ENCODE data around the gene INTS3. TPM values are rescaled to one million over a fixed set of nuclear protein-coding genes. Genes with fewer than 3 reads are reported as not detected.
A peak's percentile ranks its signal among the peaks of the same experiment; 100 is the strongest.

The INTS3 gene
- total and polyA plus RNA-seq, 7 donors = 11.3 to 29.0 (median 22.1) TPM

GRCh38 chr1:153805042-153805745 is 77.3 kb downstream of the INTS3 start:
- H3K27ac ChIP-seq = no peak overlapping the region

GRCh38 chr1:153805886-153806719 is 78.3 kb downstream of the INTS3 start:
- Histone ChIP-seq H3K27ac (no peak overlapping the region), H3K9me3 (no peaks in the 10 kb centered on the region), H3K4me1 (peaks cover 5% of the 10 kb centered on the region), H3K4me3 (no peak overlapping the region), H3K36me3 (ENCODE audit: insufficient read depth in 1 of 2, low read depth in 1 of 2) (peaks cover 3 to 48% of the 10 kb centered on the region in 2 donors), H3K27me3 (ENCODE audit: insufficient read depth in 3 of 3, low read length in 2 of 3) (no peaks in the 10 kb centered on the region)
- peak in 1 of 2 donors; percentile 14 for DNase-seq
- 75 to 88% (median 77%) methylated on average over 11 of the region's 11 CpGs for WGBS, 3 donors
- no peak for TF ChIP-seq CTCF (IDR thresholded peaks at IDR 0.05)
- intact Hi-C loops (cut with DNase I) = loop anchor here in 1 of 2 donors (10.0 kb wide), 1 partner anchor 459 kb away; no protein-coding TSS in a partner anchor
- ATAC-seq = peak in 1 of 4 donors; percentile 11

More at GRCh38 chr1:153805042-153805745, 77.3 kb downstream of the INTS3 start:
- peaks cover 5% of the 10 kb centered on the region for H3K4me1 ChIP-seq
- H3K27me3 ChIP-seq (ENCODE audit: insufficient read depth in 3 of 3, low read length in 2 of 3) = no peaks in the 10 kb centered on the region
- intact Hi-C loops (cut with DNase I) = loop anchor here in 1 of 2 donors (10.0 kb wide), 1 partner anchor 460 kb away; no protein-coding TSS in a partner anchor
- ATAC-seq (peak; percentile 62 to 88 (median 82)), DNase-seq (peak; percentile 34 to 71)
- TF ChIP-seq CTCF (IDR thresholded peaks at IDR 0.05) = no peak
- H3K4me3 ChIP-seq = no peak overlapping the region
- H3K36me3 ChIP-seq (ENCODE audit: insufficient read depth in 1 of 2, low read depth in 1 of 2) = peaks cover 3 to 39% of the 10 kb centered on the region in 2 donors
- WGBS, 3 donors = 53 to 66% (median 54%) methylated on average over 5 of the region's 5 CpGs
- H3K9me3 ChIP-seq = no peaks in the 10 kb centered on the region

GRCh38 chr1:153816283-153816889 is 88.5 kb downstream of the INTS3 start:
- no peaks in the 10 kb centered on the region for H3K9me3 ChIP-seq
- H3K27ac ChIP-seq = peak overlapping the region; percentile 65
- peaks cover 9 to 81% of the 10 kb centered on the region in 2 donors for H3K36me3 ChIP-seq (ENCODE audit: insufficient read depth in 1 of 2, low read depth in 1 of 2)
- H3K4me1 ChIP-seq = no peaks in the 10 kb centered on the region
- intact Hi-C loops (cut with DNase I) = no loop called here
- WGBS, 3 donors = 46 to 77% (median 53%) methylated on average over 13 of the region's 13 CpGs
- H3K27me3 ChIP-seq (ENCODE audit: insufficient read depth in 3 of 3, low read length in 2 of 3) = no peaks in the 10 kb centered on the region
- DNase-seq (peak in 1 of 2 donors; percentile 39), ATAC-seq (peak; percentile 55 to 76 (median 74))
- no peak for TF ChIP-seq CTCF (IDR thresholded peaks at IDR 0.05)
- H3K4me3 ChIP-seq = no peak overlapping the region

GRCh38 chr1:153818876-153819275 is 91.0 kb downstream of the INTS3 start:
- intact Hi-C loops (cut with DNase I) = no loop called here
- ATAC-seq (no peak), DNase-seq (no peak)
- Histone ChIP-seq H3K9me3 (no peaks in the 10 kb centered on the region), H3K27ac (no peak overlapping the region), H3K4me1 (no peaks in the 10 kb centered on the region), H3K36me3 (ENCODE audit: insufficient read depth in 1 of 2, low read depth in 1 of 2) (peaks cover 4 to 56% of the 10 kb centered on the region in 2 donors), H3K27me3 (ENCODE audit: insufficient read depth in 3 of 3, low read length in 2 of 3) (no peaks in the 10 kb centered on the region), H3K4me3 (no peak overlapping the region)
- WGBS, 3 donors = 87 to 90% (median 89%) methylated on average over 2 of the region's 2 CpGs
- TF ChIP-seq CTCF (IDR thresholded peaks at IDR 0.05) = no peak

Other genes with a start within 250 kb of the INTS3 start
- 100 to 1,000 TPM in 3 of 4 donors, 10 to 100 TPM in 1; 78.5 to 420 (median 150) TPM for gene S100A6, start 192.1 kb upstream of the INTS3 start, total RNA-seq
- gene S100A6, start 192.1 kb upstream of the INTS3 start, polyA plus RNA-seq = 100 to 1,000 TPM; 295 to 506 (median 467) TPM
- not detected for gene S100A5, start 187.1 kb upstream of the INTS3 start, total RNA-seq
- not detected for gene S100A5, start 187.1 kb upstream of the INTS3 start, polyA plus RNA-seq
- gene S100A4, start 182.2 kb upstream of the INTS3 start, total RNA-seq = 10 to 100 TPM; 27.0 to 54.7 (median 47.3) TPM
- gene S100A4, start 182.2 kb upstream of the INTS3 start, polyA plus RNA-seq = 100 to 1,000 TPM in 1 of 3 donors, 10 to 100 TPM in 2; 75.2 to 155 (median 83.6) TPM
- gene S100A3, start 178.8 kb upstream of the INTS3 start, total RNA-seq = 1 to 10 TPM in 2 of 4 donors, under 1 TPM in 2; 0.34 to 5.5 (median 0.86) TPM
- 1 to 10 TPM in 2 of 3 donors, under 1 TPM in 1; 0.77 to 6.6 (median 3.4) TPM for gene S100A3, start 178.8 kb upstream of the INTS3 start, polyA plus RNA-seq
- 1 to 10 TPM in 3 of 4 donors, under 1 TPM in 1; 0.86 to 10.0 (median 1.1) TPM for gene S100A2, start 162.2 kb upstream of the INTS3 start, total RNA-seq
- gene S100A2, start 162.2 kb upstream of the INTS3 start, polyA plus RNA-seq = 10 to 100 TPM in 1 of 3 donors, 1 to 10 TPM in 2; 1.1 to 15.4 (median 2.1) TPM
- gene S100A16, start 114.9 kb upstream of the INTS3 start, total RNA-seq = 10 to 100 TPM; 23.3 to 57.2 (median 38.3) TPM
- 100 to 1,000 TPM in 1 of 3 donors, 10 to 100 TPM in 2; 23.5 to 251 (median 38.1) TPM for gene S100A16, start 114.9 kb upstream of the INTS3 start, polyA plus RNA-seq
- under 1 TPM in 1 of 4 donors, not detected in 3; 0.22 TPM for gene S100A14, start 111.7 kb upstream of the INTS3 start, total RNA-seq
- under 1 TPM; 0.38 to 0.48 (median 0.39) TPM for gene S100A14, start 111.7 kb upstream of the INTS3 start, polyA plus RNA-seq
- gene S100A13, start 100.5 kb upstream of the INTS3 start, total RNA-seq = 100 to 1,000 TPM in 2 of 4 donors, 10 to 100 TPM in 2; 72.4 to 199 (median 106) TPM
- 100 to 1,000 TPM in 2 of 3 donors, 10 to 100 TPM in 1; 79.6 to 159 (median 133) TPM for gene S100A13, start 100.5 kb upstream of the INTS3 start, polyA plus RNA-seq
- 1,000 to 10,000 TPM in 3 of 4 donors, 100 to 1,000 TPM in 1; 785 to 1,205 (median 1,028) TPM for gene S100A1, start 99.6 kb upstream of the INTS3 start, total RNA-seq
- gene S100A1, start 99.6 kb upstream of the INTS3 start, polyA plus RNA-seq = 1,000 to 10,000 TPM in 1 of 3 donors, 100 to 1,000 TPM in 2; 370 to 1,423 (median 918) TPM
- gene CHTOP, start 94.0 kb upstream of the INTS3 start, total RNA-seq = 10 to 100 TPM; 71.1 to 87.7 (median 80.2) TPM
- gene CHTOP, start 94.0 kb upstream of the INTS3 start, polyA plus RNA-seq = 100 to 1,000 TPM in 2 of 3 donors, 10 to 100 TPM in 1; 88.3 to 122 (median 111) TPM
- gene SNAPIN, start 69.3 kb upstream of the INTS3 start, total RNA-seq = 10 to 100 TPM; 53.9 to 72.0 (median 58.5) TPM
- 100 to 1,000 TPM in 1 of 3 donors, 10 to 100 TPM in 2; 51.7 to 102 (median 60.4) TPM for gene SNAPIN, start 69.3 kb upstream of the INTS3 start, polyA plus RNA-seq
- 100 to 1,000 TPM in 1 of 4 donors, 10 to 100 TPM in 3; 71.7 to 102 (median 98.2) TPM for gene ILF2, start 57.1 kb upstream of the INTS3 start, total RNA-seq
- gene ILF2, start 57.1 kb upstream of the INTS3 start, polyA plus RNA-seq = 100 to 1,000 TPM in 2 of 3 donors, 10 to 100 TPM in 1; 82.4 to 158 (median 142) TPM
- gene NPR1, start 49.4 kb upstream of the INTS3 start, total RNA-seq = 10 to 100 TPM in 2 of 4 donors, 1 to 10 TPM in 2; 7.0 to 11.1 (median 8.7) TPM
- 10 to 100 TPM in 1 of 3 donors, 1 to 10 TPM in 2; 4.5 to 10.4 (median 8.5) TPM for gene NPR1, start 49.4 kb upstream of the INTS3 start, polyA plus RNA-seq
- 1 to 10 TPM; 3.5 to 7.5 (median 5.8) TPM for gene SLC27A3, start 47.4 kb downstream of the INTS3 start, total RNA-seq
- gene SLC27A3, start 47.4 kb downstream of the INTS3 start, polyA plus RNA-seq = 10 to 100 TPM in 1 of 3 donors, 1 to 10 TPM in 2; 4.6 to 15.6 (median 5.2) TPM
- 10 to 100 TPM; 34.8 to 53.1 (median 43.1) TPM for gene GATAD2B, start 194.9 kb downstream of the INTS3 start, total RNA-seq
- 1 to 10 TPM; 3.4 to 9.4 (median 5.7) TPM for gene GATAD2B, start 194.9 kb downstream of the INTS3 start, polyA plus RNA-seq
- gene DENND4B, start 218.7 kb downstream of the INTS3 start, total RNA-seq = 10 to 100 TPM; 47.1 to 75.4 (median 50.3) TPM
- gene DENND4B, start 218.7 kb downstream of the INTS3 start, polyA plus RNA-seq = 10 to 100 TPM; 23.1 to 40.4 (median 23.5) TPM
- gene CRTC2, start 230.6 kb downstream of the INTS3 start, total RNA-seq = 10 to 100 TPM; 17.0 to 39.0 (median 27.6) TPM
- gene CRTC2, start 230.6 kb downstream of the INTS3 start, polyA plus RNA-seq = 10 to 100 TPM; 31.3 to 54.6 (median 31.3) TPM
- 10 to 100 TPM; 21.9 to 58.2 (median 38.0) TPM for gene SLC39A1, start 235.5 kb downstream of the INTS3 start, total RNA-seq
- gene SLC39A1, start 235.5 kb downstream of the INTS3 start, polyA plus RNA-seq = 10 to 100 TPM; 46.7 to 85.3 (median 65.9) TPM
- 1 to 10 TPM; 3.7 to 5.6 (median 5.0) TPM for gene CREB3L4, start 239.9 kb downstream of the INTS3 start, total RNA-seq
- 10 to 100 TPM in 1 of 3 donors, 1 to 10 TPM in 2; 4.3 to 12.6 (median 6.3) TPM for gene CREB3L4, start 239.9 kb downstream of the INTS3 start, polyA plus RNA-seq
- gene JTB, start 249.6 kb downstream of the INTS3 start, total RNA-seq = 100 to 1,000 TPM in 2 of 4 donors, 10 to 100 TPM in 2; 87.6 to 118 (median 95.0) TPM
- gene JTB, start 249.6 kb downstream of the INTS3 start, polyA plus RNA-seq = 100 to 1,000 TPM; 147 to 266 (median 172) TPM